ENCODE data around the gene LPIN3.

The LPIN3 gene

GRCh38 chr20:41365777-41366545 is 25.3 kb downstream of the LPIN3 start:
- DNase-seq (ENCODE audit: low read depth in 1 of 2, low spot score in 1 of 2), result no peak

GRCh38 chr20:41366546-41367392 is 26.1 kb downstream of the LPIN3 start, which contains the start of gene EMILIN3:
EMILIN3 (minus strand) TSS chr20:41366818; CDS start chr20:41366634, 184 bp downstream.
- DNase-seq (ENCODE audit: low read depth in 1 of 2, low spot score in 1 of 2), result no peak

GRCh38 chr20:41367393-41367695 is 26.7 kb downstream of the LPIN3 start:
- no peak for DNase-seq (ENCODE audit: low read depth in 1 of 2, low spot score in 1 of 2)

GRCh38 chr20:41367956-41368355 is 27.3 kb downstream of the LPIN3 start:
- no peak for DNase-seq (ENCODE audit: low read depth in 1 of 2, low spot score in 1 of 2)

- DNase-seq (ENCODE audit: low read depth in 1 of 2, low spot score in 1 of 2), result no peak
Measured at GRCh38 chr20:41369673-41370072, 29.1 kb downstream of the LPIN3 start.

GRCh38 chr20:41370176-41370575 is 29.6 kb downstream of the LPIN3 start:
- no peak for DNase-seq (ENCODE audit: low read depth in 1 of 2, low spot score in 1 of 2)

GRCh38 chr20:41371371-41371770 is 30.8 kb downstream of the LPIN3 start:
- DNase-seq (ENCODE audit: low read depth in 1 of 2, low spot score in 1 of 2), result no peak

GRCh38 chr20:41373251-41373783 is 32.7 kb downstream of the LPIN3 start:
- no peak for DNase-seq (ENCODE audit: low read depth in 1 of 2, low spot score in 1 of 2)

GRCh38 chr20:41373931-41374920 is 33.6 kb downstream of the LPIN3 start:
- no peak for DNase-seq (ENCODE audit: low read depth in 1 of 2, low spot score in 1 of 2)

- no peak for DNase-seq (ENCODE audit: low read depth in 1 of 2, low spot score in 1 of 2)
Measured at GRCh38 chr20:41375846-41376245, 35.2 kb downstream of the LPIN3 start.

- DNase-seq (ENCODE audit: low read depth in 1 of 2, low spot score in 1 of 2), result no peak
Measured at GRCh38 chr20:41376349-41376748, 35.7 kb downstream of the LPIN3 start.

GRCh38 chr20:41377275-41377674 is 36.7 kb downstream of the LPIN3 start:
- DNase-seq (ENCODE audit: low read depth in 1 of 2, low spot score in 1 of 2), result no peak

- DNase-seq (ENCODE audit: low read depth in 1 of 2, low spot score in 1 of 2), result no peak
Measured at GRCh38 chr20:41379551-41379950, 38.9 kb downstream of the LPIN3 start.

GRCh38 chr20:41380551-41381193 is 40.1 kb downstream of the LPIN3 start:
- DNase-seq (ENCODE audit: low read depth in 1 of 2, low spot score in 1 of 2), result no peak

GRCh38 chr20:41382791-41383305 is 42.2 kb downstream of the LPIN3 start:
- DNase-seq (ENCODE audit: low read depth in 1 of 2, low spot score in 1 of 2), result no peak

- DNase-seq (ENCODE audit: low read depth in 1 of 2, low spot score in 1 of 2), result no peak
Measured at GRCh38 chr20:41386502-41387427, 46.1 kb downstream of the LPIN3 start.

GRCh38 chr20:41387444-41387851 is 46.8 kb downstream of the LPIN3 start:
- DNase-seq (ENCODE audit: low read depth in 1 of 2, low spot score in 1 of 2), result no peak

- no peak for DNase-seq (ENCODE audit: low read depth in 1 of 2, low spot score in 1 of 2)
Measured at GRCh38 chr20:41390889-41391288, 50.3 kb downstream of the LPIN3 start.

GRCh38 chr20:41391587-41392001 is 51.0 kb downstream of the LPIN3 start:
- no peak for DNase-seq (ENCODE audit: low read depth in 1 of 2, low spot score in 1 of 2)

Measured in activated T-helper 1 cell treated with anti-CD3 and anti-CD28 coated beads, Interleukin-2, amount 50 U/mL, for 16 hours (primary cell).